HCT116 (cell line): ENCODE data around the gene WNT1.

Experiments
- CEBPB ChIP-seq: IDR thresholded peaks from 2 replicates; pipeline ENCODE4 v1.6.1; 2012; ENCODE audit warnings: low read depth
- EZH2 ChIP-seq: fragments of 200-600 bp; sonication (generic); IDR thresholded peaks from 2 replicates; pipeline ENCODE4 v1.6.1; 2017; ENCODE audit warnings: antibody characterized with exemption, mixed run types
- FOSL1 ChIP-seq: IDR thresholded peaks from 2 replicates; pipeline ENCODE4 v1.6.1; 2012; ENCODE audit warnings: low read depth
- POLR2A ChIP-seq: IDR thresholded peaks from 2 replicates; pipeline ENCODE4 v1.7.0; 2011; ENCODE audit warnings: borderline replicate concordance; ENCODE audit not compliant: insufficient read depth, insufficient read length; ENCODE audit errors: extremely low read depth
- POLR2AphosphoS5 ChIP-seq: IDR thresholded peaks from 2 replicates; pipeline ENCODE4 v1.6.1; 2011; ENCODE audit warnings: mild to moderate bottlenecking, low read depth, low read length, moderate library complexity
- SIN3A ChIP-seq: IDR thresholded peaks from 2 replicates; pipeline ENCODE4 v1.6.1; 2012; ENCODE audit warnings: low read depth
- ZNF274 ChIP-seq: fragments of 200-500 bp; sonication (Bioruptor generic); IDR thresholded peaks from 2 replicates; pipeline ENCODE4 v1.6.1; 2014; ENCODE audit warnings: mild to moderate bottlenecking, low read depth, low read length, inconsistent platforms
- TF ChIP-seq, protein P1 (sequence below), 3 experiments: fragments of 200-600 bp in 1 of 3; sonication (generic) in 1 of 3; IDR thresholded peaks in 2 of 3; conservative IDR thresholded peaks in 1 of 3; 2 replicates each; pipeline ENCODE4 v1.5.1; 2012 to 2017; ENCODE audit warnings: low read depth in 2 of 3, low read length in 2 of 3, antibody characterized with exemption in 1 of 3, borderline replicate concordance in 1 of 3, control low read depth in 1 of 3, mild to moderate bottlenecking in 1 of 3, mixed read lengths in 1 of 3, mixed run types in 1 of 3, moderate library complexity in 1 of 3; ENCODE audit not compliant: insufficient read depth in 1 of 3
- TF ChIP-seq, protein P2 (sequence below): IDR thresholded peaks from 2 replicates; pipeline ENCODE4 v1.6.1; 2012

DNA sequence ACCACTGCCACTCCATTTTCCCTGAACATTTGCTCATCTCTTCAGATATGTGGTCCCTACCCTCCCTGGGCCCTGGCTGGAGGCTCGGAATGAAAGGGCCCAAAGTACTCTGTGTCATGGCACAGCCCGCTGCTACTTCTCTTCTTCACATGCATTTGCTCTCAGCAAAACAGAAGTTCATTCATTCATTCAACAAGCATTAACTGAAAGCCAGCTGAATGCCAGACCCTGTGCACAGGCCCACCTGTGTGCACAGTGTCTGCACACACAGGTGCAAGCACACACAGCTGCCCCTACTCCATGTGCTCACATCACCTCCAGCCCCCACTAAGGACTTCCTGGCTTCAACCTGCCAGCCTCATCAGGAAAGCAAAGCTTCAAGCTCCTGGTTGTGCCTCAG, 7.8 kb downstream of the WNT1 start:
- TF ChIP-seq, protein P1, sequence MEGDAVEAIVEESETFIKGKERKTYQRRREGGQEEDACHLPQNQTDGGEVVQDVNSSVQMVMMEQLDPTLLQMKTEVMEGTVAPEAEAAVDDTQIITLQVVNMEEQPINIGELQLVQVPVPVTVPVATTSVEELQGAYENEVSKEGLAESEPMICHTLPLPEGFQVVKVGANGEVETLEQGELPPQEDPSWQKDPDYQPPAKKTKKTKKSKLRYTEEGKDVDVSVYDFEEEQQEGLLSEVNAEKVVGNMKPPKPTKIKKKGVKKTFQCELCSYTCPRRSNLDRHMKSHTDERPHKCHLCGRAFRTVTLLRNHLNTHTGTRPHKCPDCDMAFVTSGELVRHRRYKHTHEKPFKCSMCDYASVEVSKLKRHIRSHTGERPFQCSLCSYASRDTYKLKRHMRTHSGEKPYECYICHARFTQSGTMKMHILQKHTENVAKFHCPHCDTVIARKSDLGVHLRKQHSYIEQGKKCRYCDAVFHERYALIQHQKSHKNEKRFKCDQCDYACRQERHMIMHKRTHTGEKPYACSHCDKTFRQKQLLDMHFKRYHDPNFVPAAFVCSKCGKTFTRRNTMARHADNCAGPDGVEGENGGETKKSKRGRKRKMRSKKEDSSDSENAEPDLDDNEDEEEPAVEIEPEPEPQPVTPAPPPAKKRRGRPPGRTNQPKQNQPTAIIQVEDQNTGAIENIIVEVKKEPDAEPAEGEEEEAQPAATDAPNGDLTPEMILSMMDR (IDR thresholded peaks at IDR 0.05 in 2 of 3, conservative IDR thresholded peaks at IDR 0.05 in 1 of 3; ENCODE audit: borderline replicate concordance in 1 of 3, insufficient read depth in 1 of 3, low read depth in 2 of 3, low read length in 2 of 3): no peak
- TF ChIP-seq, protein P2, sequence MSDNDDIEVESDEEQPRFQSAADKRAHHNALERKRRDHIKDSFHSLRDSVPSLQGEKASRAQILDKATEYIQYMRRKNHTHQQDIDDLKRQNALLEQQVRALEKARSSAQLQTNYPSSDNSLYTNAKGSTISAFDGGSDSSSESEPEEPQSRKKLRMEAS: no peak
- no peak for TF ChIP-seq POLR2AphosphoS5
- no peak for TF ChIP-seq ZNF274
- TF ChIP-seq POLR2A: no peak
- TF ChIP-seq EZH2: no peak
- TF ChIP-seq CEBPB: no peak
- TF ChIP-seq FOSL1: no peak
- no peak for TF ChIP-seq SIN3A
